ENCODE results near the gene TSPOAP1.
A peak's percentile ranks its signal among the peaks of the same experiment; 100 is the strongest.

The TSPOAP1 gene

DNA sequence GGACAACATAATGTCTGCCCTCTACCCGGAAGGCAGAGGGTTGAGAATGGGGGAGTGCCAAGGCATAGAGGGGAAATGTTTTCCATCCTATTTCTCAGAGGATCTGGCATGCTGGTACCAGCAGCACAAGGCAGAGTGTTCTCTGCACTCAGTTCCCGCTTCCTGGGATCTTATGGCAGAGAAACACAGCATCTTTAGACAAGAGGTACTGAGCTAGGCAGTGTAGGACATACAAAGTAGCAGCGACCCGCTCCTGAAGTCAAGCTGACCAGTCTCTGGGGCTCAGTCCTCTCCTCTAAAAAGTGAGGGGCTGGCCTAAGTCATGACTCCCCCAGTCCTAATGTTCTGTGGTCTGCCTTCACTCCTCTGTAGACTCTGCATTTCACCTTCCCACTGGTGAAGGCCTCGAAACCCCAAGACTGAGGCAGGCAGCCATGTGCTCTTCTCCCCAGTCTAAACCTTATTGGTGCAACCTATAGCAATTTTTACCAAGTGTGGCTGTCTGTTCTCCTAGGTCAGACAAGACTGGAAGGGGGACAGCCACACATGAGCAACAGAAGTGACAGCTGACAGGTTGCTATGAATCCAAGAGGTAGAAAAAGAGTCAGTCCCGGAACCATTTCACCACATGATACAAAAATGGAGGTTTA is 11.3 kb upstream of the TSPOAP1 start:
- no peak for DNase-seq (ENCODE audit: low spot score)

GRCh38 chr17:58338841-58339754 is 10.5 kb upstream of the TSPOAP1 start:
- no peak for DNase-seq (ENCODE audit: low spot score)

DNA sequence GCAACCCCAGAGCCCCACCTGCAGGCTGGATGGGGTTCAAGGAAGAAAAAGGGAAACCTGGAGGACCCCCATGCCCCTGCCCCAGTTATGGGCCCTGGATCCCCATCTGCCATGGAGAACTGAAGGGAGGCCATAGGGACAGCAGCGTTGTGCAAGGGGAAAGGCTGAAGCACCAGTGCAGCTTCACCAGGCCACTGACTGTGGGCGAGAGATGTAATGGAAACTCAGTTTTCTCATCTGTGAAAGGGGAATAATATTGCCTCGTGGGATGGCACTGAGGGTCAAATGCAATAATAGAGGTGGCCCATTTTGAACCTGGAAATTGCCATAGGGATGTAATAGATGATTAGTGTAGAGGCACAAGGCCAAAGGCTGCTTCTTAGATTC is 9.9 kb upstream of the TSPOAP1 start:
- DNase-seq (ENCODE audit: low spot score): no peak

DNA sequence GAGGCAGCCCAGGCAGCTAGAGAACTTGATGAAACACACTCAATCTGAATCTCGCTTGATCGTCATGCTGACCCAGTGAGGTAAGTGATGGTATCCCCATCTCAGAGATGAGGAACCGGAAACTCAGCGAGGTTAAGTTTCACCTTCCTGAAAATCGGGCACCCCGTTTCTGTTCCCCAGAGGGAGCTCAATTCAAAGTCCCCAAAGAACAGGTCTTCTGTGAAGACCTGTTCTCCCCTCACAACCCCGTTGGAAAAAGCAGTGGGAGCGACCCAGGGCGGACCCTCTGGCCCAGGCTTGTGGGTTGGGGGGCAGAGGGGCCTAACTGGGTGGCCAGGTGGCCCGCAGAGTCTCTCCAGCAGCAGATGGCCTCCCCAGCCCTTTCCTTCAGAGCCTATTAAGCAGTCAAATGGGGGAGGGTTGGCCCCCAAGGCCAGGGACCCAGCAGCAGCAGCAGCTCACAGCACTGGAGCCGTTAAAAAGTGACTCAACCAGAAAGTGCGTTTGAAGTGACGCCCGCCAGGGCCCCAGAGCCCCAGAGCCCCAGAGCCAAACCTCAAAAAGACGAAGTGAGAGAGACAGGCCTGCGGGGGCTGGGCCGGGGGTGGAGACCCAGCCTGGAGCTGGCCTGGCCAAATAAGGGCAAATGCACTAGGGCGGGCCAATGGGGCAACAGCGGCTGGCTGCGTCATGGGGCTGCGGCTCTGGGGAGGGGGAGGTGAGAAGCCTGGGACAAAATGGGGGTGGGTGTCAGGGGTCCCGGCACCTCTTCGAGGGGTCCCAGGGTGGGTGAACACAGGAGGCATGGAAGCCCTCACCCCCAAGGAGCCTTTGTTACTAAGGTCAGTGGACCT is 9.2 kb upstream of the TSPOAP1 start:
- peak; percentile 64 for DNase-seq (ENCODE audit: low spot score)

DNA sequence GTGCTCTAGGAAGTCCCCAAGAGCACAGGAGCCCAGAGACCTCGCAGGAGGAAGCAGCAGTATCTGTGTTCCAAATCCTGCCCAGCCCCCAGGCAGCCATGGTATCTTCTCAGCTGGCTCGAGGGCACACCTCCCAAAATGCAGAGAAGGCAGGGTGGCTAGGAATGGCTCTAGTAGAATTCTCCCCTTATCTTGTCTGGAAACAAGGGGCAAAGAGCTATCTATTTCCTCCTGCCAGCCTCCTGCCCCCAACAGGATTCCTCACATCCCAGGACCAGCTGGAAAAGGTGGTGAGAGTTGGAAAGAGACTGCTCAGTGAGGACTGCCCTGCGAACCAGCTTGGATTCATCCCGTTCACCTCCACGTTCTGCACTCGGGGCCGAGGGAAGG is 8.6 kb upstream of the TSPOAP1 start:
- DNase-seq (ENCODE audit: low spot score): no peak

DNA sequence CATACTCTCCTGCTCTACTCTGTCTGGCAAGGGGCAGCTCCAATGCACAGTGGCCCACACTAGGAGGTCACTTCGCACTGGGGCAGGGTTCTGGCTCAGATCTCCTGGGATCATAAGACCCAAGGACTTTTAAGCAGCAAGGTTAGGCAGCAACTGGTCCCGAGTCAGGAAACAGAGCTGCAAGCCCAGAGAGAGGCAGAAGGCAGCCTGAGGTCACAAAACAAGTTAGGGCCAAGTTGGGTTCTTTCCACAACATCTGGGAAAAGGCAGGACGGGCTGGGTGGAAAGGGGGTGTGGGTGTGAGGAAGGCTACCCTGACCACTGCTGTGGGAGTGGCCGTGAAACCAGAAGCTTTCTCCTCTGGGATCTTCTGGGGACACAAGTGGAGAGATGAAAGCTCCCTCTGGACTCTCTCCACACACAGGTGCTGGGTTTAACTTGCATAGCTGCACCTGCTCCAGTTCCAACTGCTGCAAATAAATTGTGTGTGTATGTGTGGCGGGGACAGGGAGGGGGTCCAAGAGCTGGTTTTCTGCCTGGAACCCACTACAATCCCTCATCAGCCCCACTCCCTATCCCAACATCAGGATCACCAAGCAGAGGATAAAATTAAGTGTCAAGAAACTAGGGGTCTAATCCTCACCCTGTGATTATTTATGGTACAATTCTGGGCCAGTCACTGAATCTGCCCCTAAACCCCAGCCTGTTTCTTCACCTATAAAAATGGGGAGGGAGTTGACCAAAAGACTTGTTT is 8.0 kb upstream of the TSPOAP1 start:
- no peak for DNase-seq (ENCODE audit: low spot score)

DNA sequence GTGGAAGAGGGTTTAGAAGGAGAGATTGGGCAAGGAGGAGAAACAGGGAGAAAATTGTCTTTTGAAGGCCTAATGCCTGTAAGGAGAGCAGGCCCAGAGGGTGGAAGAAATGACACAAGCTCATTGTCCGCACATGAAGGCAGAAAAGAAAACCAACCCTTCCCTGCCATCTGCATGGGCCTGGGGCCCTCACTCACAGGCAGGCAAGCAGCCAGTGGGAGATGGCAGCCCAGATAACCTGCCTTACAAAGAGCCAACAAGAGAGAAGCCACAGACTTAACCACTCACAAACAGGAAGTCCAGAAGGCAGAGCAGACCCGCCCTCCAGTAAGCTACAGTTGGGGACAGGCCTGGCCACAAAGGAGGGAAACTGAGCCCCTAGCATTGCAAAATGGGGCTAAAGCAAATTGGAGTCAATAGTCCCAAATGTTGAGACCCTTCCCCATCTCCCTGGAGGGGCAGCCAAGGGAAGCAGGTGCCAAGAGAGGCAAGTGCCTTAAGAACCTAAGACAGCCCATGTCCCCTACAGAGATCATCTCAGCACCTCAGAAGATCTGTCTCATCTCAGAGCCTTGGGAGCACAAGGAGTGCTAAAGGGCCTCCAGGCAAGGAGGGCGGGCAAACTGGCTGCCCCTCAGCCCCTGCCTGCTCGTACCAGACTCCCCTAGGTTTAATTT is 7.3 kb upstream of the TSPOAP1 start:
- no peak for DNase-seq (ENCODE audit: low spot score)

DNA sequence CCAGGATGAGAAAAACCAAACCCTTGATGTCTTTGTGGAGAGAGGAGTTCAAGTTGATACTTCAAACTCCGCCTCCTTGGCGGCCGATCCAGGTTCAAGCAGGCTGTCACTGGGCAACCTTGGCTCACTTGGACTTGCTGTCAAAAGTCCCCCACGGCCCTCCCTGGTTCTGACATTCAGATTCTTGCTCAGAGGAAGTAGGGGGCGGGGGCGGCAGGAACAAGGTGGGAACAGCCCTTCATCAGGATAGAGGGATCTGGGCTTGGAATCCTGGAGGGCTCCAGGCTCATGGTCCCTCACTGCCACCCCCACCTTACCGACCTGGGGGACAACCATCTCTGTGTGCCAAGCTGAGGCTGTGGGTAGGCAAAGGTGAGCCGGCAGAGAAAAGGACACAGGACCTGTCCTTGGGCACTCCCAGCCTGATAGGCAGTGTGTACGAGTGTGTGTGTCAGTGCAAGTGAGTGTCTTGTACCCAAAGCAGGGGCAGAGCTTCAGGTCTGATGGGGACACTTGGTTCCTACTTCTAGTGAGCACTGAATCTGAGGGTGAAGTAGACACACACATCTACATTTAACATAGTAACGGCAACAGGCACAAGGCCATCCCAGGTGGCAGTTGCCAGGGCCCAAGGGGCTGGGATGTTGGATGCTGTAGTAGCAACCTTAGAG is 6.6 kb upstream of the TSPOAP1 start:
- DNase-seq (ENCODE audit: low spot score): no peak

- DNase-seq (ENCODE audit: low spot score): no peak
These were observed 6.1 kb upstream of the TSPOAP1 start for GRCh38 chr17:58334661-58335060.

DNA sequence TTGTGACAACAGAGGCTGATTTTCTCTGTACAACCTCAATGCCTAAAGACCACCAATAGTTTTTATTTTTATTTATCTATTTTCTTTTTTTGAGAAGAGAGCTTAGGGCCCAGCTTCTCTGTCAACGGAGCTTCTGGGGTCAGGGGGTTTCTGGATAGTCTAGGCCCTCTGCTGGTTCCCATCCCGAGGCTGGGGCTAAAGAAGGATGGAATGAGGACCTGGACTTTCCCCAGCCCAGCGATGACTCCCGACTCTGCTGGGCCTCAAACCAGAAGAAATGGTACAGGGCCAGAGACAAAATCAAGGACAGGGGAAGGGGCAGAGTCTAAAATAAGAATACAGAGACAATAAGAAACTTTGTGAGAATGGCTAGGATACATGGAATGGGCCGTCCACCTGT is 5.7 kb upstream of the TSPOAP1 start:
- DNase-seq (ENCODE audit: low spot score): no peak

DNA sequence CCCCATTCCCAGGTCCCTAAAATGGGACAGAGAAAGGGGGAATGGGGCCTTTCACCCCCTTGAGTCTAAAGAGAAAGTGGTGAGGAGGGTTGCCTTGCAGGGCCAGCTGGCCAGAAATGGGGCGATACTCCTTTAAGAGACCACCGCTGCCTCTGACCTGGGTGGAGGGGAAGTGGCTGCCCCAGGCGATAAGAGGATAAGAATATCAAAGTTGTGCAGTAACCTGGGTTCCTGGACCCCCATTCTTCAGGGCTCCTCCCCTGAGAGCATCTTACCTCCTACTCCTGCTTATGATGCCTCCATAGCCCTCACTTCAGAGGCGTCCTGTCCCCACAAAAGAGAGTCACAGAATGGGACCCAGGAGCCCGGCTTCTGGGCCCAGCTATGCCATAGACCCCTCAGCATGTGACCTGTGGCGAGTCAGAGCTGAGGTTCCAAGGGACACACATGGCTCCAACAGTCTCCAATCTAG is 5.2 kb upstream of the TSPOAP1 start:
- DNase-seq (ENCODE audit: low spot score): no peak

DNA sequence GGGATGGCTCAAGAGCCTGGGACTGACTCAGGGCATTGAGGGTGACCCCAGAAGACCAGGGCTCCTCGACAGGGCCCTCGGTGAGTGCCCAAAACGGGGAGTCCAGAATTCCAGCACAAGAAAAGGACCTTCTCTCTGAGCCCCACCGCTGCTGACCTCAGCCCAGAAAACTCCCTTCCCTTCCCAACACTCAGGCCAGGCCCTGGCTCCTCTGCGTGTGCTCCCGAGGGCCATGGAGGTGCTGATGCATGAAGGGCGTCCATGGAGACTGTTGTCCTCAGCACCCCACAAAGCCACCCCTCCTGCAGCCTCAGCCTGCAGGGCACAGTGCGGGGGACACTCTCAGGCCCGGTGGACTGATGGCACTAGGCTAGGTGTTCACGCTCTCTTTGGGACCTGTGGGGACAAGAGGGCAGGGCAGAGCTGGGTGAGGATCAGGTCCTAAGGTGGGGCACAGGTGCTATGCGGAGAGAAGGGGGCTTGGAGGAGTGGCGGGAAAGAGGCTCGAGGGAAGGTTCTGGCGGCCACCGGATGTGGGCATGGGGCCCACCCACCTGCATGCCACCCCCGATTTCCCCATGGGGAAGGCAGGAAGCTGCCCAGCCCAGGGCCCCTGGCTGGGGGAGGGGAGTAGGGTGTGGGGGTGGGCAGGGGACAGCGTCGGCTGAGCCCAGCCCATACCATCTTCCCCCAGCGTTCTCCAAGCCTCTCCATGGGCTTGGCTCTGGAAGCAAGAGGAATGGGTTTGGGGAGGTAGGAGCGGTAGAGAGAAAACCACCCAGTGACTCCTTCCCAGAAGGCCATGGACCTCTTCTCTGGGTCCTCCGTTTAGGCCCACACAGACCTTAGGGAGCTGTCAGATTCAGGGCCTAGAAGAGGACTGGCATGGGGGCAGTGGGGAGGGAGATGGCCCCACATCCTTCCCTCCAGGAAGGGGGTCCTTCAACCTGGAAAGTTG is 4.5 kb upstream of the TSPOAP1 start:
- DNase-seq (ENCODE audit: low spot score): no peak

GRCh38 chr17:58331815-58332777 is 3.5 kb upstream of the TSPOAP1 start:
- DNase-seq (ENCODE audit: low spot score): peak; percentile 49

GRCh38 chr17:58330997-58331814 is 2.6 kb upstream of the TSPOAP1 start:
- DNase-seq (ENCODE audit: low spot score): no peak

- no peak for DNase-seq (ENCODE audit: low spot score)
These were observed 2.0 kb upstream of the TSPOAP1 start for GRCh38 chr17:58330538-58330996.

DNA sequence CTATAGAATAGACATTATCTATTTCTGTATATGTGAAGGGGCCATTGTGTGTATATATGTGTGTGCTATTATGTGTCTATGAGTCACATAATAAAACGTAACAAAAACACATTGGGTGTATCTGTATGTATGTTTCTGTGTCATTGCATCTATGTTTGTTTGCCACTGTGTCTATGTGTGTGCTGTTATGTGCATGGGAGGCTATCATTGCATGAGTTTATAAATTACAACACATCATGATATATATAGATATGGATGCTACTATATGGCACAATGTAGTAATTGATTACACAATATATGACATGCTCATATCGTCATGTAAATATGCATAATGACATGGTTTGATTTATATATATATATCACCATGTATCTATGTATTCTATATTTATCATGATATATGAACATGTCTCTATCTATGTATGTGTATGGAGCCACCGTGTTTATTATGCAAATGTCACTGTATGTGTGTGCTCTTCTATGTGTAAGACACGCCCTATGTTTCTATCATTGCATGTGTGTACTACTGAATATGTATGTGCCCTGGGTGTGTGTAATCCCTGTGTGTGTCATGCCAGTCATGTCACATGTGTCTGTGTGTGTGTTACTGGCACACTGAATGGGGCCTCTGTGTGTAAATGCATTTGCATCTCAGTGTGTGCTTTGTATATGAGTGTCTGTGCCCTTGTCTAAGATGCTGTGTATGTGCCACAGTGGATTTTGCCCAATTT is 1.4 kb upstream of the TSPOAP1 start:
- DNase-seq (ENCODE audit: low spot score): no peak
